Measurements from ENCODE around the gene RHOA.
"Not testable (repeated sequence)": the region's sequence is repeated elsewhere in the genome, so short reads cannot be mapped to it uniquely, and the experiment has no call there.

RHOA gene

GRCh38 chr3:49371946-49372345 lies 39.8 kb downstream of the RHOA start:
- in situ Hi-C loops (cut with MboI; ENCODE audit: low sequenced_read_pairs): no loop called here

- in situ Hi-C loops (cut with MboI; ENCODE audit: low sequenced_read_pairs): no loop called here
Observed at GRCh38 chr3:49370585-49371290, 41.0 kb downstream of the RHOA start.

DNA sequence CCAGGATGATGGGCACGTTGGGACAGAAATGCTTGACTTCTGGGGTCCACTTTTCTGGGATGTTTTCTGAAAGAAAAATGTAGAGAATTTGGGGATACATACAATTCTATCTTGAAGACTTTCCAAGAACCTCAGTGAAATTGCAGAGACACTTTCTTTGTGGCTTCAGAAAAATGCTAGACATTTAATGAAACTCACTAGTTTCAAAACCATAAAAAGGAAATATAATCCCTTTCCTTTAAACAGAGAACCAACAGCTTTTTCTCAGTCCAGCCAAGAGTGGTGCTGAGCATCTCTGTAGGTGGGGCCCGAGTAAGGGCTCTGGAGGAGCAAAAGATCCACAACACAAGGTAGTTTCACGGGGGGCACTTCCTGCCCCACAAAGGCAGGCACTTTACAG lies 49.2 kb downstream of the RHOA start:
- in situ Hi-C loops (cut with MboI; ENCODE audit: low sequenced_read_pairs): no loop called here

DNA sequence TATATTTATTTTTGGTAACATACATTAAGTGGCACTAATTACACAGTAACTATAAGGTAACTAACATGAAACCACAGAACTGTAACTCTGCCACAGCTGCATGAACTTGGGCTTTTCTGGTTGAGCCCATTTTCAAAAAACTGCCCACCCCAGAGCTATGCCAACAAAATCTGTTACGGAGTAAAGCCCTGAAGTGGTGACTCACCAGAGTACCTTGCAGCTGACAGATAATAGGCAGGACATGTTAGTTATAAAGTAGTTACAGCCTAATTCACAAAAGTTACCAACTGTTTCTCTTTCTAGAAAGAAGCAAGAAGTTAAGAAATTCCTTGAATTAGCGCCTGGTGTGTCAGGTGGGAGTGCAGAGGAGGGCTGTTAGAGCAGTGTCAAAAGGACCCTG lies 52.2 kb downstream of the RHOA start:
- in situ Hi-C loops (cut with MboI; ENCODE audit: low sequenced_read_pairs): no loop called here

DNA sequence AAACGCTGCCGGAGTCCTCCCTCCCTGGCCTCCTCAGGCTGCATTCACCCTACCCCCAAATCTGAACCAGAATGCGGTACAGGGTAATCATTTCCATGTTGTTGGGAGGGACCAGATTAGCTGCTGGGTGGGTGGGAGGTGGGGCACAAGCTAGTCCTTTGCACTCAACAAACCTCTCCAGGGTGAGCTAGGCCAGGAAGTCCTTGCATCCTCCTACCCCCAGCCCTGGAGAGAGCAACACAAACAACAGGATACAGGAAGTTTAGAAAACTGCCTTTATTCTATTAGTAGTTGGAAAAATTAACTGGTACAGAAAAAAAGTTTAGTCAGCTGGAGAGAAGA lies 52.9 kb downstream of the RHOA start:
- in situ Hi-C loops (cut with MboI; ENCODE audit: low sequenced_read_pairs): no loop called here

DNA sequence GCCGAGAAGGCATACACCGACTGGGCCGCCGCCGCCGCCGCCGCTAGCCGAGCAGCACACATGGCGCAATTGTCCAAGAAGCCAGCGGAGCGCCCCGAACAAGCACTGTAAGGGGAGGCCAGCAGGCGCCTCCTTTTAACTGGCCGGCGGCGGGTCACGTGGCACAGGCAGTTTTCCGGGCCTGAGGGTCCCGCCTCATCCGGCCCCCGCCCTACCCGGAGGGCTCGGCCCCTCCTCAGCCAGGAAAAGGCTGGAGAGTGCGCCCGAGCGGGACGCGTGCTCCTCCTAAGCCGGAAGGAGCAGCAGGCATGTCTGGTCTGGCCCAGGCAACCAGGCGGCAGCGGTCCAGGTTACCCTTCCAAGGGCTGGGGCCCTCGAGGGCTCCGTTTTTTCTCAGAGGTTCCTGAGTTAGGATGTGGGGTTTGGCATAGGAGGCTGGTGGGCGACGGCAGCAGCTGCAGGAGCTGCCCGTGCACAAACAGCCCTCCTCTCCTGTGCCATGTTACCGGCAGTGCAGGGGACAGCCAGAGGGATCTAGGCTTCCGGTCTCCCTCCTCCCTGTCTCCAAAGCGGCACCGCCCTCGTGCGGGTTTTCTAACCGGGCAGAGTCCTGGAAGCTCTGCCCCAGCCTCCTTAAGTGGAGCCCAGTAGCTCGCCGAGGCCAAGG lies 53.4 kb downstream of the RHOA start, which contains the start of gene GPX1:
TSS of gene GPX1 (minus strand) at position 137 of the 667 bp plus-strand sequence. CDS start at position 62, 75 bp downstream.
- in situ Hi-C loops (cut with MboI; ENCODE audit: low sequenced_read_pairs): no loop called here

DNA sequence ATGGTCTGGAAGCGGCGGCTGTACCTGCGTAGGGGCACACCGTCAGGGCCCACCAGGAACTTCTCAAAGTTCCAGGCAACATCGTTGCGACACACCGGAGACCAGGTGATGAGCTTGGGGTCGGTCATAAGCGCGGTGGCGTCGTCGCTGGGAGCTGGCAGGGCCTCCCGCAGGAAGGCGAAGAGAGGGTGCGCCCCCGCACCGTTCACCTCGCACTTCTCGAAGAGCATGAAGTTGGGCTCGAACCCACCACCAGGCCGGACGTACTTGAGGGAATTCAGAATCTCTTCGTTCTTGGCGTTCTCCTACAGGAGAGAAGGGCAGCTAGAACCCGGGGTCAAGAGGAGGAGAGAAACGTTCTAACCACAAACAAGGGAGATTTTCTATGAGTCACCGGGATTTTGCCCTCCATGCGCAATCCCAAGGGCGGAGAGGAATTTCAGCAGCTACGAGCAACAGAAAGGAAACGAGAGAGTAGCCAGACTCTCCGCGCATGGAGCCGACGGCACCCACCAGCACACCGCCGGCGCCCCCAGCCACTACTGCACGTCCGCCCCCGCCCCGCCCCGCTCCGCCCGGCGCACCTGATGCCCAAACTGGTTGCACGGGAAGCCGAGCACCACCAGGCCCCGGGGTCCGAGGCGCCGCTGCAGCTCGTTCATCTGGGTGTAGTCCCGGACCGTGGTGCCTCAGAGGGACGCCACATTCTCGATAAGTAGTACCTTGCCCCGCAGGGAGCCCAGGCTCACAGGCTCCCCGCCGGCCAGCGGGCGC lies 54.1 kb downstream of the RHOA start:
- in situ Hi-C loops (cut with MboI; ENCODE audit: low sequenced_read_pairs): not testable (repeated sequence)

GRCh38 chr3:49357095-49357442 lies 54.7 kb downstream of the RHOA start:
- in situ Hi-C loops (cut with MboI; ENCODE audit: low sequenced_read_pairs): not testable (repeated sequence)

GRCh38 chr3:49352890-49353421 lies 58.8 kb downstream of the RHOA start:
- in situ Hi-C loops (cut with MboI; ENCODE audit: low sequenced_read_pairs): no loop called here

DNA sequence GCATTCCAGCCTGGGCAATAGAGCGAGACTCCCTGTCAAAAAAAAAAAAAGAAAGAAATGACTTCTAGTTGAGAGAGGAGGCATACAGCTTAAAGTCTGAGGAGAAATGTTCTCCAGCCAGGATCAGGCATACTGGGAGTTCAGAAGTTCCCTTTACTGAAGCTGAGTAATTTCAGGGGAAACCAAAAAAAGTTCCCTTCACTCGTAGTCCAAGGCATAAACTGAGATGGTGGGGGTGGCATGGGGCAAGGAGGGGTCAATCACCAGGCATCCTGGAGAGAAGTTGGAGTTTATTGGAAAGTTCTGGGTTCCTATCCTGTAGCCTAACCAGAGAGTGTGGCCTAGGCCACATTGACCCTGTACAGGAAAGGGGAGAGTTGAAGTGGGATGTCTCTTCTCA lies 59.5 kb downstream of the RHOA start:
- in situ Hi-C loops (cut with MboI; ENCODE audit: low sequenced_read_pairs): no loop called here

DNA sequence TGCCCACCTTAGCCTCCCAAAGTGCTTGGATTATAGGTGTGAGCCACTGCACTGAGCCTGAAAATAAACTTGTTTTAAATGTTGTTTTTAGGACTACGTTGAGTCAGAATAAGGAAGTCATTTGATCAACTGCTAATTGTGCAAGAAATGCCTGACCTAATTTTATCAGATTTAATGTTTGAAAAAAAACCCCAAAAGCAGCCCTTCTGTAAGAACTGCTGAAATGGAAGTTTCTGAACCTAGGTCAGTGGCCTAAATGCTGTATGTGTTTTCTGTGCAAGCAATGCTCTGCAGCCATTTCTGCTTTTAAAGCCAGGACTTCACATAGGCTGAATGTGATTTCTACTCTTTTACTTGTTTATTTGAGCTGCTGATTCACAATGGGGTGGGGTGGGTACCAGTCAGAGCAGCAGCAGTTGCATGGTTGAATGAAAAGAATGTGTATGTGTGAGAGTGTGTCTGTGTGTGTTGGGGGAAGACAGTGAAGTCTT lies 60.2 kb downstream of the RHOA start:
- in situ Hi-C loops (cut with MboI; ENCODE audit: low sequenced_read_pairs): no loop called here

- in situ Hi-C loops (cut with MboI; ENCODE audit: low sequenced_read_pairs): no loop called here
Observed at GRCh38 chr3:49349348-49350114, 62.2 kb downstream of the RHOA start.

DNA sequence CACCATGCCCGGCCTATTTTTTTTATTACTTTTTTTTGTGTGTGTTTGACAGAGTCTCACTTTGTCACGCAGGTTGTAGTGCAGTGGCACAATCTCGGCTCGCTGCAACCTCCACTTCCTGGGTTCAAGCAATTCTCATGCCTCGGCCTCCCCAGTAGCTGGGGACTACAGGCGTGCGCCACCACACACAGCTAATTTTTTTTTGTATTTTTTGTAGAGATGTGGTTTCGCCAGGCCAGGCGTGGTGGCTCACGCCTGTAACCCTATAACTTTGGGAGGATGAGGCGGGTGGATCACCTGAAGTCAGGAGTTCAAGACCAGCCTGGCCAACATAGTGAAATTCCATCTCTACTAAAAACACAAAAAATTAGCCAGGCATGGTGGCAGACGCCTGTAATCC lies 63.4 kb downstream of the RHOA start:
- in situ Hi-C loops (cut with MboI; ENCODE audit: low sequenced_read_pairs): not testable (repeated sequence)

DNA sequence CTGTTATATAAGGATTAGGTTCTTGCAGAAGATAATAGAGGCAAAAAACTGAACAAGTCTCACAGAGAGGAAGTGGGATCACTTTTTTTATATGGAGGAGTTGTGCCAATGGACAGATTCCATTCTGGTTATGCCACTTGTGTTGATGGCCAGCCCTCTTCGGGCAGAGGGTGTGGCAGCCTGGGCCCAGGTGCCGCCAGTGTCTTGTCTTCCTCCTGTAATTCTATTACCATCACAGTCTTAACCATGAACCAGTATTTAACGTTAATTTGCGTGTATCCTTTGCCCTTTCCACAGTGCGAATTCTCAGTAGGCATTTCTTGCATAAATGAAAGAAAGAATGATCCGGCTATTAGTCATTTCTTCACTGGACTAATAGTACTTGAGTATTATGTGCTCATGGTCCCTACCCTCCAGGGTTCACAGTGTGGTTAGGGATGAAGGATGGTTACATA lies 65.0 kb downstream of the RHOA start:
- in situ Hi-C loops (cut with MboI; ENCODE audit: low sequenced_read_pairs): no loop called here

DNA sequence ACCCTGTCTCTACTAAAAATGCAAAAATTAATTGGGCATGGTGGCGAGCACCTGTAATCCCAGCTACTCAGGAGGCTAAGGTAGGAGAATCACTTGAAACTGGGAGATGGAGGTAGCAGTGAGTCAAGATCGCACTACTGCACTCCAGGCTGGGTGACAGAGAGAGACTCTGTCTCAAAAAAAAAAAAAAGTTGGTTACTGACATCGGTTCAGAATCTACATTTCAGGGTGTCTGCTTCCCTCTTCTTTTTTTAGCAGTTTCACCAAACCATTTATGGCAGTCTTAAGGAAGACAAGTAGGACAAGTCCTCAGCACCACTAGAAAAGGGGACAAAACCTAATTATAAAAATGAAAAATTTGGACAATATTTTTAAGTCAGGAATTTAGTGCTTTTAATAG lies 68.6 kb downstream of the RHOA start:
- in situ Hi-C loops (cut with MboI; ENCODE audit: low sequenced_read_pairs): no loop called here

DNA sequence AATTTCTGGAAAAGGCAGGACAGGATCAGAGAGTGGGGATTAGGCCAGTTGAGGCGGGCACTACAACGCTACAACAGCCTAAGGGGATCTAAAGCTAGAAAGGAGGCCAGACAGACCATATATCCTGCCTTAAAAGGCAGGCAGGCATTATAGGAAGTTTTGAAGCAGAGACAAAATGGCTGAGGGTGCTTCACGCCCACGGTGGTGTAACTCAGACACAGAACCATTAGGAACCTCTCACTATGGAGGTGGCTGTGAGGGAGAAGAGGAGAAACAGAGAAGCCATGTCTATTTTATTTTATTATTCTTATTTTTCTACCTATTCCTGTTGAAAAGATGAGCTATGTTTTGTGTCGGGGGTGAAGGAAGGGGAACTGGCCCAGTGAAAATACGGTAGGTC lies 69.8 kb downstream of the RHOA start:
- in situ Hi-C loops (cut with MboI; ENCODE audit: low sequenced_read_pairs): no loop called here

DNA sequence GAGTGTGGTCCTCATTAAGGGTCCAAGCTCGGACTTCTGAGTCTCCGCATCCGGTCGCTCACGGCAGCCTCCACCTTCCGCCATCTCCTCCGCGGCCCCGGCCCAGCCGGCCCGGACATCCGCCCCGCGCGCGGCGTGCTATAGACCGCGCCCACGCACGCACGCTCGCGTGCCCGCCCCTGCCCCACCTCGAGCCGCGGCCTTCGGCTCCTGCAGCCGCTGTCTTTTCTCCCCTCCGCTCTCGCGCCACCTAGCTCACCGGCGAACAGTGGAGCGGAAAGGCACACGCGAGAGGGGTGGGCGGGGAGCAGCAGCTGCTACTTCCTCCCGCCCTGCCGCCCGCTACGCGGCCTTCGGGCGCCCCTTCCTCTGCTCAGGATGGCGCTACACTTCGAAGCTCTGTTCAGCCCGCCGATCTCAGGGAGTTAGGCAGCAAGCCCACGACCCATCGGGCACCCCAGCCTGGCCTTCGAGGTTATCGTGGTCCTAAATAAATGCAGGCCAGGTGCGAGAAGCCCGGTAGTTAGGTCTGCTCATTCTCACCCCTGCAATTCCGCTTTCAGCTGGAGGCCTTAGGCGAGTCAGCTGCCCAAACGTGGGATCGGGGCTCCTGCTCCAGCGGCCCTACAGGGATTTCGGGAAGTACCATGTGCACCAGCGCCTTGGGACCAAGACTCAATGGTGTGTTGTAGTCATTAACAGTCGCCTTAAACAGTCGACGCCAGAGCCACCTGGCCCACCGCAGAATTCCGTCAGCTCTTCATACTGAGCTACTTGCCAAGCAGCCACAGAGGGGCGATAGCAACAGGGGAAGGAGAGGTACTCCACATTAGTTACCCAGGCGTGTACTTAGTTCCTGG lies 71.6 kb downstream of the RHOA start, which contains the start of gene USP4:
TSS of gene USP4 (minus strand) at position 113 of the 860 bp plus-strand sequence. CDS start at position 84, 29 bp downstream.
- in situ Hi-C loops (cut with MboI; ENCODE audit: low sequenced_read_pairs): no loop called here

DNA sequence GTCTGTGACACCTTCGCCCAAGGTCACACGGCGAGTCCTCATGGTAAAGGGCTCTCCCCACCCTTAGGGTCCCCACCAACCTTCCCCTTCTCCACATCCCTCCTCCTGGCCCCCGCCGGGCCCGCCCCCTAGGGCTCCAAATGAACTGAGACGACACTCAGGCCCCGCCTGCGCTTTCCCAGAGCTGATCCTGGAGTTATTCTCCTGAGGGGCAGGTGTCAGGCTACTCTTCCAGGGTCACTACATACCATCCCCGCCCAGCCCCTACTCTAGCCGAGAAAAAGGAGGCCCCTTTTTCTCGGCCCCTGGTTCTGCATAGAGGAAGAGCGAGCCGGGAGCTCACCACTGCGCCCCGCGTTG lies 72.2 kb downstream of the RHOA start:
- in situ Hi-C loops (cut with MboI; ENCODE audit: low sequenced_read_pairs): no loop called here

DNA sequence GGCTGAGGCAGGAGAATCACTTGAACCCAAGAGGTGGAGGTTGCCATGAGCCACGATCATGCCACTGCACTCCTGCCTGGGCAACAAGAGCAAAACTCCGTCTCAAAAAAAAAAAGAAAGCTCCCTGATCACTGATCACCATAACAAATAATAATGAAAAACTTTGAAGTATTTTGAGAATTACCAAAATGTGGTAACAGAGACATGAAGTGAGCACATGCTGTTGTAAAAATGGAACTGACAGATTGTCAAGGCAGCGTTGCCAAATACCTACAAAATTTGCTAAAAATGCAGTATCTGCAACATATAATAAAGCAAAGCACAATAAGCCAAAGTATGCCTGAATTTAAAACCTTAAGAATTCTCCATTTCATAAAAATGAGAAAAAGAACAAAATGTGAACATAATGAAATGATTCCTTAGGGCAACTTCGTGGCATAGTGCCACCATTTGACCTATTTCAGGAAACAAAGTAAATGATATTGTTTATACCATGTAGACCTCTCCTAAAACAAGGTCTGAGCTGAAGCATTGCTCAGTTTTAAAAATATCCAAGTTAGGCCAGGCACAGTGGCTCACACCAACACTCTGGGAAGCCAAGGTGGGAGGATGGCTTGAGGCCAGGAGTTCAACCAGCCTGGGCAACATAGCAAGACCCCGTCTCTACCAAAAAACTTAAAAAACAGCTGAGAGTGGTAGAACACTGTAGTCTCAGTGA lies 77.7 kb downstream of the RHOA start:
- in situ Hi-C loops (cut with MboI; ENCODE audit: low sequenced_read_pairs): no loop called here
